HEK293T (cell line): ENCODE results near the gene OR14C36.

ENCODE experiments used
- BHLHE40 ChIP-seq: fragments of 450-650 bp; IDR thresholded peaks from 2 replicates; pipeline ENCODE4 v1.6.1; 2016; ENCODE audit warnings: mild to moderate bottlenecking, moderate library complexity, borderline replicate concordance
- CTBP1 ChIP-seq: fragments of 450-650 bp; IDR thresholded peaks from 2 replicates; pipeline ENCODE4 v1.6.1; 2016; ENCODE audit warnings: borderline replicate concordance
- ELF4 ChIP-seq: fragments of 450-650 bp; IDR thresholded peaks from 2 replicates; pipeline ENCODE4 v1.6.1; 2017; ENCODE audit warnings: antibody characterized with exemption
- FOXA1 ChIP-seq: fragments of 450-650 bp; IDR thresholded peaks from 2 replicates; pipeline ENCODE4 v1.6.1; 2016; ENCODE audit warnings: mild to moderate bottlenecking
- FOXK2 ChIP-seq: fragments of 450-650 bp; IDR thresholded peaks from 2 replicates; pipeline ENCODE4 v1.6.1; 2016; ENCODE audit warnings: mild to moderate bottlenecking
- PKNOX1 ChIP-seq: fragments of 450-650 bp; IDR thresholded peaks from 2 replicates; pipeline ENCODE4 v1.6.1; 2016
- SP1 ChIP-seq: fragments of 450-650 bp; IDR thresholded peaks from 2 replicates; pipeline ENCODE4 v1.6.1; 2017
- TARDBP ChIP-seq: fragments of 450-650 bp; IDR thresholded peaks from 2 replicates; pipeline ENCODE4 v1.6.1; 2016
- ZNF384 ChIP-seq: fragments of 450-650 bp; IDR thresholded peaks from 2 replicates; pipeline ENCODE4 v1.6.1; 2016

- TF ChIP-seq CTBP1 (no peak), ELF4 (no peak), TARDBP (no peak), ZNF384 (no peak), SP1 (no peak), PKNOX1 (no peak), BHLHE40 (no peak), FOXA1 (no peak), FOXK2 (no peak)
Measured at GRCh38 chr1:248380854-248381253, 32.3 kb downstream of the OR14C36 start.
